WI38 (cell line): ENCODE data around the gene TNNT3.

ENCODE experiments used
- H3K4me3 ChIP-seq: 2 replicates; pipeline ENCODE4 v1.5.1; 2011; ENCODE audit warnings: low read depth, mild to moderate bottlenecking, control low read depth, low read length
- CTCF ChIP-seq: IDR thresholded peaks from 2 replicates; pipeline ENCODE4 v1.5.1; 2012; ENCODE audit warnings: low read depth, mild to moderate bottlenecking, control low read depth, low read length

Gene TNNT3

GRCh38 chr11:1946812-1947484, 27.4 kb downstream of the TNNT3 start, which contains the start of gene MRPL23:
Gene MRPL23 (plus strand): TSS chr11:1947332. CDS start chr11:1947363, 31 bp downstream.
- H3K4me3 ChIP-seq = no peak within 1 kb of the TSS
- no peak for TF ChIP-seq CTCF

- no peak overlapping the region for H3K4me3 ChIP-seq
Measured at GRCh38 chr11:1947592-1948237, 28.2 kb downstream of the TNNT3 start.

GRCh38 chr11:1948389-1948788, 28.9 kb downstream of the TNNT3 start:
- TF ChIP-seq CTCF = no peak
- no peak overlapping the region for H3K4me3 ChIP-seq

More at GRCh38 chr11:1947592-1948237, 28.2 kb downstream of the TNNT3 start:
- no peak for TF ChIP-seq CTCF

GRCh38 chr11:1949302-1949701, 29.8 kb downstream of the TNNT3 start:
- H3K4me3 ChIP-seq = no peak overlapping the region
- TF ChIP-seq CTCF = no peak

- no peak overlapping the region for H3K4me3 ChIP-seq
- no peak for TF ChIP-seq CTCF
Measured at GRCh38 chr11:1949922-1950321, 30.4 kb downstream of the TNNT3 start.

GRCh38 chr11:1952806-1953482, 33.4 kb downstream of the TNNT3 start:
- H3K4me3 ChIP-seq = no peak overlapping the region
- no peak for TF ChIP-seq CTCF
